Measurements from ENCODE around the gene PAXX.

Gene PAXX, protein sequence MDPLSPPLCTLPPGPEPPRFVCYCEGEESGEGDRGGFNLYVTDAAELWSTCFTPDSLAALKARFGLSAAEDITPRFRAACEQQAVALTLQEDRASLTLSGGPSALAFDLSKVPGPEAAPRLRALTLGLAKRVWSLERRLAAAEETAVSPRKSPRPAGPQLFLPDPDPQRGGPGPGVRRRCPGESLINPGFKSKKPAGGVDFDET

DNA sequence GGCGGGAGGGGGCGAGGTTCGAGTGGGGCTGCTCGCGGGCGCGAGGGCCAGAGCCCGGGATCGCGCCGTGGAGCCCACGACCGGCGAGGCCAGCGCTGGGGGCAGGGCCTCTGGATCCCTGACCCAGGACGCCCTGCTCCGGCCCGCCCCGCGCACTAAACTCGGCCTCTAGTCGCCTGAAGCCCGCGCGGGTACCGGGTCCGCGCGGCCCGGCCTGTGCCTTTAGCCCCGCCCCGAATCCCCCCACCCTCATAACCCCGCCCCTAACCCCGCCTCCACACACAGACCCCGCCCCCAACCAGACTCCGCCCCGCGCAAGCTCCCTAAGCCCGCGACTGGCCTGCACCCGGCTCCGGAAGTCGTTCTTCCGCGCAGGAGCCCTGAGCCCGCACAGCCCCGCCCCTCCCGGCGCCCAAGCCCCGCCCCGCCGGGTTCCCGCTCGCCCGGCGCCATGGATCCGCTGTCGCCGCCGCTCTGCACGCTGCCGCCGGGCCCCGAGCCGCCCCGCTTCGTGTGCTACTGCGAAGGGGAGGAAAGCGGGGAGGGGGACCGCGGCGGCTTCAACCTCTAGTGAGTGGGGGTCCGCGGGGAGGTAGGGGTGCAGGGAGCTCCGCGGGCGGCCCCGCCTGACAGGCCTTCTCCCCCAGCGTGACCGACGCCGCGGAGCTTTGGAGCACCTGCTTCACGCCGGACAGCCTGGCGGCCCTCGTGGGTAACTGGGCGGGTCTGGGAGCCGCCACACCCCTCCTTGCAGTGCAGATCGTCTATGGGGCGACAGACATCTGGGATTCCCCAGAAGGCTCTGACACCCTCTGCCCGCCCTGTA lies at the start of gene PAXX:
Gene PAXX, plus strand, starts transcription at position 430 of the 826 bp plus-strand sequence. Its CDS starts 22 bp downstream, at position 452.
- peak; percentile 94 for DNase-seq

DNA sequence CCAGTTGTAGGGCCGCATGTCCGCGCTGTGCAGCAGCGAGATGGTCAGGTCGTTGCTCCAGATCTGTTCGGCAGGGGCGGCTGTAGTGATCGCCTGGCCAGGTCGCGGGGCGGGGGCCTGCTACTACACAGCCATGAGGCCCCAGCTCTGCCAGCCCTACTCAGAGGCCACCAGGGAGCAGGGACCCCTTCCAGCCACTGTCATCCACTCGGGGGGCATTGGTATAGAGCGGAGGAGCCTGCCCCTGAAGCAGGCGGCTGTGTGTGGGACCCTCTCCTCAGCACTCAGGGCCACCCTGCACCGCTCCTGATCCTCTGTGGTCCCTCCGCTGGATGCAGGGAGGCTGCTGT lies 49.4 kb upstream of the PAXX start:
- no peak for DNase-seq

DNA sequence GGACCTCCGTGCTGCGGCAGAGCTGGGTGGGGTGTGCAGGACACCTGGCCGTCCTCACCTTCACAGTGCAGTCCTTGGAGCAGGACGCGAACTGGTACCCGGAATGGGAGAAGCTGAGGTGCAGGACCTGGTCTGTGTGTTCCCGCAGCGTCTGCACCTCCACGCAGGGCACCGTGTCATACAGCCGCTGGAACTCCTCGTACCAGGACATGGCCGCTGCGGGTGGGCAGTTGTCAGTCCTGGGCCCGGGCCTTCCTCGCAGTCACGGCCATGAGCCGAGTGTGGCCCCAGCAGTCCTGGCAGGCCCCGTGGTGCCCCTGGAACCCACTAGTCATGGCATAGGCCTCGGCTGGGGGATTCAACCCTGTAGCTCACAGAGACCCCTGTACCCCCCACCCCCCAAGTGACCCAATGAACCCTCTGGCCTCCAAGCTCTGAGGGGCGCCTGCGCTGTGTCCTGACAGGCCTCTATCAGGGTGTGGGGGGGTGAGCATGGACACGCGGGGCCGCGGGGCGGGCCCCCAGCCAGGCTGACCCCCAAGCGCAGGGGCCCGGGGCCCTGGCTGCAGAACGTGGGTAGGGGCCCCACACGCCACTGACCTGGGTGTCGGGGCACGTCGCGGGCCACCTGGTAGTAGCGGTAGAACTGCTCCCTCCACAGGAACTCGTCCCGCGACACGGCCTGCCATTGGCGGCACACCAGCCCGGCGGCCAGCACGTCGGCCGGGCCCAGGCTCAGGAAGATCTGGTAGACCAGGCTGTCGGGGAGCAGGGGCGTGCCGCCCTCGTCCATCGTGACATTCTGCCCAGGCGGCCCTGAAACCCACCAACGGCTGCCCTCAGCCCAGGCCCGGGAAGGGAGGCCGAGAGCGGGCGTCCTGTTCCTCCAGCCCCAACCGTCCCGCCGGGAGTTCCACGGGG lies 48.7 kb upstream of the PAXX start:
- DNase-seq = peak; percentile 62

DNA sequence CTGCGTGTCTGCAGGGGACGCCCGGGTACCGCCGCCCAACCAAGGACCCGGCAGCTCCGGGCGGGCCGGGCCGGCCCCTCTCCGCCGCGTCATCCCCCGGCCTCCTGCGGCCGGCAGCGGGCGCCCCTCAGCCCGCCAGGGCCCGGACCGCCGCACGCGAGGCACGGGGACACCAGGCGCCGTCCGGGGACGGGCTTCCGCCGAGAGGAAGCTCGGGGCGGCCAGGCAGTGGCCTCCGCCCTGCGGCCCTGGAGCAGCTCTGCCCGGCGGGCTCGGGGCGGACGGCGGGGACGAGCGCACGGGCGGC lies 48.1 kb upstream of the PAXX start:
- no peak for DNase-seq

DNA sequence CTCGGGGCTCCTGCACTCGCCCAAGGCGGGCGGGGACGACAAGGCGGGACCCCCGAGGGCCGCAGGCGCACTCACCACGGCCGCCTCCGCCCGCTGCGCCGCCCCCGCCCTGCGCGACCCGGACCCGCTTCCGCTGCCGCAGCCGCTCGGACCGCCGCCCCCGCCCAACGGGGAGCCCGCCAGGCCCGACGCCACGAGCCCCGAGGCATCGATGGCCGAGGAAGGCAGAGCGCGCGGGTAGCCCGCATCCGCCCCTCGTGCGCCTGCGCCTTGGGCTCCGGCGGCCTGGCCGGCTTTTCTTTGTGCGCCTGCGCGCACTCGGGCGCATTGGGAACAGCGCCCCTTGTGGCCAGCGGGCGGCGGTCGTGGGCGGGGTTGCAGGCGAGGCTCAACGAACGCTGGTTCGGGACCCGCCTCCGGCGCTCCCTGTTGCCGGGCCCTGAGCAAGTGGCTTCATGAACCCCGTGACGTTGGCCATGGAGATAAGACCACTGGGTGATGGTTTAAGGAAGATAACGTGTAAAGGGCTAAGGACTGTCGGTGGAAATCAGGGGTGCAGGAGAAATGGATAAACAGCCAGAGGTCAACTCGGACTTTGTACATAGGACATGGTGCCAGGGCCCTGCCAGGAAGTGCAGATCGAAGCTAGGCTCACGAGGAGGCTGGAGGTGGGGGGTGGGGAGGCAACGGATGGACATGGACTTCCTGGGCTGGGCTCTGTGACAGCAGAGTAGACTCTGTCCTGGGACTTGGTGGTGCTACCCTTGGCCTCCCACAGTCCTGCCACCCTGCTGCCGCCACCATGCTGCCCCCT lies 47.5 kb upstream of the PAXX start, which contains the start of the genes C8G and FBXW5:
Gene C8G, plus strand, starts transcription at position 725 of the 814 bp plus-strand sequence. Its CDS starts 78 bp downstream, at position 803.
Gene FBXW5, minus strand, starts transcription at position 220 of the 814 bp plus-strand sequence. CDS start 655 bp downstream, outside the sequence.
- peak; percentile 98 for DNase-seq

DNA sequence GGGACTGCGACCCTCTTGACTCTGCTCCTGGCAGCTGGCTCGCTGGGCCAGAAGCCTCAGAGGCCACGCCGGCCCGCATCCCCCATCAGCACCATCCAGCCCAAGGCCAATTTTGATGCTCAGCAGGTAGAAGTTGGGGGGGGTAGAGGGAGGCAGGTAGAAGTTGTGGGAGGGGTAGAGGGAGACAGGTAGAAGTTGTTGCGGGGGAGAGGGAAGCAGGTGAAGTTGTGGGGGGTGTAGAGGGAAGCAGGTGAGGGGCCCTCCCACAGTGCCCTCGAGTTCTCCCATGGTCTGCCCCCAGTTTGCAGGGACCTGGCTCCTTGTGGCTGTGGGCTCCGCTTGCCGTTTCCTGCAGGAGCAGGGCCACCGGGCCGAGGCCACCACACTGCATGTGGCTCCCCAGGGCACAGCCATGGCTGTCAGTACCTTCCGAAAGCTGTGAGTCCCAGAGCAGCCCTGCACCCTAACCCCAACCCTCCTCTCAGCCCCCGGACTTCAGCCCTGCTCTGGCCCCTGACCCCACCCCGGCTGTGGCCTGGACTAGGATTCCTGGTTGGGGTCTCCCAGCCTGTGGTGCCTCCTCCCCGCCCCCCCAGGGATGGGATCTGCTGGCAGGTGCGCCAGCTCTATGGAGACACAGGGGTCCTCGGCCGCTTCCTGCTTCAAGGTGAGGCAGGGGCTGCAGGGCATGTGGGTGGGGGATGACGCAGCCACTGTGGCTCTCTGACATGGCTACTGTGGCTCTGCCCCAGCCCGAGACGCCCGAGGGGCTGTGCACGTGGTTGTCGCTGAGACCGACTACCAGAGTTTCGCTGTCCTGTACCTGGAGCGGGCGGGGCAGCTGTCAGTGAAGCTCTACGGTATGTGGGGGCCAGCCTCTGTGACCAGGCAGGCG lies 46.6 kb upstream of the PAXX start:
- no peak for DNase-seq

DNA sequence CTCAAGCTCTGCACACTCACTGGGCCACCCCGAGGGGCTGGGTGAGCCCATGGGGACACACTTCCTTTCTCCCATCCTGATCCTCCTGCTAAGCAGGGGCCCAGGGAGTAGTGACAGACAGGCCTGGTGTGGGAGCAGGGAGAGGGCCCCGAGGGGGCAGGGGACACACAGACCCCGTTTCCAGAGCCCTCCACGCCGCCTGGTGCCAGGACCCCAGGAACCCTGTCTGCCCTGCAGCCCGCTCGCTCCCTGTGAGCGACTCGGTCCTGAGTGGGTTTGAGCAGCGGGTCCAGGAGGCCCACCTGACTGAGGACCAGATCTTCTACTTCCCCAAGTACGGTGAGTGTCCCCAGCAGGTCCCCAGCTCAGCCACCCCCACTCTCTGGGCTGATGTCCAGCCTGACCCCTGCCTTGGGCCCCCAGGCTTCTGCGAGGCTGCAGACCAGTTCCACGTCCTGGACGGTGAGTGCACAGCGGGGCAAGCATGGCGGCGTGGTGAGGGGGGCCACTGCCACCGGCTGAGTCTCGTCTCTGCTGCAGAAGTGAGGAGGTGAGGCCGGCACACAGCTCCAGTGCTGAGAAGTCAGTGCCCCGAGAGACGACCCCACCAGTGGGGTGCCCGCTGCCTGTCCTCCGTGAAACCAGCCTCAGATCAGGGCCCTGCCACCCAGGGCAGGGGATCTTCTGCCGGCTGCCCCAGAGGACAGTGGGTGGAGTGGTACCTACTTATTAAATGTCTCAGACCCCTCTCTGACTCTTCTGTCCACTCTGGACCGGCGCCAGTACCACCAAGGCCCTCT lies 45.8 kb upstream of the PAXX start:
- no peak for DNase-seq

DNA sequence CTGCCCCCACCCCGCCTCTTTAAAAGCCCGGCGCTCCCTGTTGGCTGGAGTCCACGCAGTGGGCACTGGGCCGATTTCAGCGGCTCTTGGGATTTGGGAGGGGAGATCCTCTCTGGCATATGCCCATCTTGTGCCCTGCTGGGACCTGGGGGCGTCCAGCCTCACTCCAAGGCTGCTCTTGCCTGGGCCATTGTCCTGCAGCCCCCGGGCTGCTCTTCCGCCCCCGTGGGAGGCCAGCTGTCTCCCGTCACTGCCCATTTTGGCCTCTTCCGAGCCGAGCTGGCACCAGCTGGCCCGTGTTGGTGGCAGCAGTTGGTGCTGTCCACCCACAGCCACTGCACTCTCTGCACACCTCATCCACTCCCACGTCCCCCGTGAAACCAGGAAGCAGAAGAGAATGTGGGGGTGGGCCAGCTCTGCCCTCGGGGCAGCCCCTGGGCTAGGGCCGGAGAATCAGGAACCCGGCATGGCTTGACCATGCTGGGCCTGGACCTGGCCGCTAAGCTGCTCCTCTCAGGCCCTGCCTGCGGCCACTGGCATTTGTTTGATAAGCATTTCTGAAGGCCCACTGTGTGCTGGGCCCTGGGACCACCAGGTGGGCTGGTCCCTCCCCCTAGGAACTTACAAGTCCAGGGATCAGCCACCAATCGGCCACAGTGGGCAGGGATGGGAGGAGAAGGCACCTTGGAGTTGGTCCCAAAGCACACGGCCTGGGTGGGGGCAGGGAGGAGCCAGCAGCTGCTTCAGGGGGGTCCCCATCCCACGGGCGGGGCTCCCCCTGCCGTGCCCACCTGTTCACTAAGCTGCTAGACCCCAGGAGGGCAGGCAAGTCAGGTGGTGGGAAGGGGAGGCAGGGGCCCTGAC lies 45.0 kb upstream of the PAXX start:
- no peak for DNase-seq

DNA sequence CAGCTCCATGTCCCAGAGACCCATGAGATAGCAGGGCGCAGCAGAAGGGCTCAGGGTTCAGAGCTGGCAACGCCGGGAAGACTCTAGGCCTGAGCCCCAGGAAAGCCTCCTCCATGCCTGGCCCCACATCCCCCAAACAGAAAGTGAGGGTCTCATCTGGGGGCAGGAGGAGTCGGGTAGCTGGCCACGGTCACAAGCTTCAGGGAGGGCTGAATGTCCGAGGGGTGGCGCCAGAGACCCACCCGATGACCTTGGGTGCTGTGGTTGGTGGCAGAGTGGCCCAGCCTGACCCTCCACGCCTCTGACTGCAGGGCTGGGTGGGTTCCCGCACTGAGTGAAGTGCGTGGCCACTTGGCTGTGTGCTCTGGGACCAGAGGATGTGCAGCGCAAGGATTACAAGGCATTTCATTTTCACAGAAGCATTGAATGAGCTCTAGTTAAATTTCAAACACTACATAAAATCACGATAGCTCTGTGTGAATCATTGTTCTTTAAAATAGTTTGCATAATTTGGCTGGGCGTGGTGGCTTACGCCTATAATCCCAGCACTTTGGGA lies 44.2 kb upstream of the PAXX start:
- DNase-seq = peak; percentile 34

DNA sequence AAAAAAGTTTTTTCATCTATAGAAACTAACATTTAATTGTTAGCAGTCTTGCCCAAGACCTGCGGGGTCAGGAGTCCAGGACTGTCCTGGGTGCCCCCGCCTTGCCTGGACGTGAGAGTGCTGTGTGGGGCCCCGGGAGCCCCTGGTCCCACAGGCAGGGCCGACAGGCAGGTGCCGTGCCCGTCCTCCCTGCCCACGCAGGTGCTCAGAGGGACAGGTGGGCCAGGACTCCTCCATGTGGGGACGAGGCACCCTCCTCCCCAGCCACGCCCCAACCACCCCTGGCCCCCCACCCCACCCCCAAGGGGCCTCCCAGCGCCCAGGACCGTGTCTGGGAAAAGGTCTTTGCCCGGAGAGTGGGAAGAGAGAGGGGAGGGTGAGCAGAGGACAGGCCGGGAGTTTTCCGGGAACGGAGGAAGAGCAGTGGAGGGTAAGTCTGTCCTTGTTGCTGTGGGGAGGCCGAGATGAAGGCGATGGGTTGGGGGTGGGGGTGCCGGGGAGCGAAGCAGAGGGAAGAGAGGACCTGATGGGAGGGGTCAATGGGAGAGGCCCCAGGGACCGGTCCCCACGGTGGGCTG lies 42.9 kb upstream of the PAXX start:
- no peak for DNase-seq

DNA sequence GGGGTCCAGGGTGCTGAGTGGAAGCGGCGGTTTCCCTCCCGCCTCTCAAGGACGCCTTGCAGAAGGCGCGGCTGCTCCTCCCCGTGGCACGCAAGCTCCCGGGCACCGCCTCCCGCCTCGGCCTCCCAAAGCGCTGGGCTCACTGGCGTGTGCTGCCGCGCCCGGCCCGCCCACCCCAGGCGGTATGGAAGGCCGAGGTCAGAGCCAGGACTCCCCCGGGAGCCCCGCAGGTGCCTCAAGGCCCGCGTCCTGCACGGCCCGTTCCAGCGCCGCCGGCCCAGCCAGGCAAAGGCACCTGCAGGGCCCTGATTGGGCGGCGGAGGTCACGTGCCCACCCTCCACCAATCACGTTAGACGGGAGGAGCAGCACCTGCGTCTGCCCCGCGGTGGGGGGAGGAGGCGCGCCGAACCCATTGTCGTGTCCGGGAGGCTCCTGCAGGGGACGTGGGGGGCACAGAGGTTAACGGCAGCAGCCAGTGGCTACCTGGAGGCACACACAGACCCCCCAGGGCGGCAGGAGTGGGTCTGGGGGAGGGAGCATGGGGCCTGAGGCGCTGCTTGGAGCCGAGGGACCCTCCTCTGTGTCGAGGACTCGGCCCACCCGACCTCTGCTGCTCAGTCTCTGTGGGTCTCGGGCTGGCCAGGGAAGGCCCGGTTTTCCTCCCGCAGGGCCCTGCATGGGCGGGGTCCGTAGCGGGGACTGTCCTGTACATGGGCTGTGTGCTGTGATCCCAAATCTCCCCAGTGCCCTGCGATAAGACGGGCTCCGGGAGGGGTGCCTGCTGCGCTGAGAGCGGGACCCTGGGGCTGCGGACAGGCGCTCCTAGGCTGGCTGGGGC lies 42.2 kb upstream of the PAXX start:
- peak; percentile 98 for DNase-seq

DNA sequence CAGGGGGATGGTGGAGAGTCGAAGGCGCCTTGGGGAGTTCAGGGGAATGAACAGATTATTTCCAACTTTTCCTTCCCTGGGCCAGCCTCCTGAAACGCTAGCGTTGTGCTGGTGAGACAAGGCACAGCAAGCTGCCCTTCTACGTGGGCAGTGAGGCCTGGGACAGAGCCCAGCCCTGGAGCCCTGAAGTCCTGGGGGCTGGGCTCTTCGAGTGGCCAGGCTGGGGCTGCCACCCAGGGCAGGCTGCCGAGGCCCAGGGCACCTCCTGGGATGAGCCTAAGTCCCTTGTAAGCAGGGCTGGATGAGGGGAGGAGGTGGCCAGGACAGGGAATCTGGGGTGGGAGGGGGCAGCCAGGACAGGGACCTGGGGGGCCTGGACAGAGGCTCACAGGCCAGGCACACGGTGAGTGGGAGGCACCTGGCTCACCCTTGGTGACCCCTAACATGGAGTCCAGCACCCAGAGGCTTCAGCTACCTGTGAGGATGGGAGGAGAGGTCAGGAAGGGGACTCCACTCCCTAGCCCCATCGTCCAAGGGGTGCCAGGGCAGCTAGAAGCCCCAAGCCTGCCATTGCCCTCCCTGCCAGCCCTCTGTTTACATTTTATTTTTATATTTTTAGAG lies 41.5 kb upstream of the PAXX start:
- DNase-seq = no peak

DNA sequence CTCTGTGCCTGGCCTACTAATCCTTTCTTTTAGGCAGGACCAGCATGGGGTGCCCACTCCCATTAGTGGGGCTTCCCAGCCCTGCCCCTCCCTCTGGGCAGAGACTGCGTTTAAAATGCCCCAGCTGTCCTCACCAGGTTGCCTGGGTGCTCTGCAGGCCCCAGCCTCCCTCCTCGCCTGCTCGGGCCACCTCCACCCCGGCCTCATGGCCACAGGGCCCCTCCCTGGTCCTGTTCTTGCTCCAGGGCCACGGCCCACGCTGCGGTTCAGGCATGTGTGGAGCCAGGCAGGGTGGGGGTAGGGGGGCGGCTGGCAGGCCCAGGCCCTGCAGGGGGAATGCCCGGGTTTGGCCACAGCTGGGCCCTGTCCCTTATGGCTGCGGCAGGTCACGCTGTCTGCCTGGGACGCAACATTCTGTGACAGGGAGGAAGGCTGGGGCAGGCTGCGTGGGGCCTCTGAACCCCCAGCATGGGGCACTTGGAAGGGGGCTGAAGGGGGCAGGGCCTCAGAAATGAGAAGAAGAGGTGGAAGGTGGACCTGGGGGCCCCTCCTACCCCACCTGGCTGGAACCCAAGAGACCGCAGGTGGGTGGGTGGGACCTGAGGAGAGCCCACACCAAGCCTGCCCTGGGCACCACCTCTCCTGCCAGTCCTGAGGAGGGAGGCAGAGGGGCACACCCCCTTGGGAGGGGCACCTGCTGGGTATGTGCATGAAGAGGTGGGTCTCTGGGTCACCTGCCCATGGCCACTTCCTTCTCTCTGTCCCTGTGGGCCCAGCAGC lies 40.5 kb upstream of the PAXX start, which contains the start of gene LCN12:
Gene LCN12, plus strand, starts transcription at position 733 of the 780 bp plus-strand sequence. CDS start 55 bp downstream, outside the sequence.
- DNase-seq = peak; percentile 37

DNA sequence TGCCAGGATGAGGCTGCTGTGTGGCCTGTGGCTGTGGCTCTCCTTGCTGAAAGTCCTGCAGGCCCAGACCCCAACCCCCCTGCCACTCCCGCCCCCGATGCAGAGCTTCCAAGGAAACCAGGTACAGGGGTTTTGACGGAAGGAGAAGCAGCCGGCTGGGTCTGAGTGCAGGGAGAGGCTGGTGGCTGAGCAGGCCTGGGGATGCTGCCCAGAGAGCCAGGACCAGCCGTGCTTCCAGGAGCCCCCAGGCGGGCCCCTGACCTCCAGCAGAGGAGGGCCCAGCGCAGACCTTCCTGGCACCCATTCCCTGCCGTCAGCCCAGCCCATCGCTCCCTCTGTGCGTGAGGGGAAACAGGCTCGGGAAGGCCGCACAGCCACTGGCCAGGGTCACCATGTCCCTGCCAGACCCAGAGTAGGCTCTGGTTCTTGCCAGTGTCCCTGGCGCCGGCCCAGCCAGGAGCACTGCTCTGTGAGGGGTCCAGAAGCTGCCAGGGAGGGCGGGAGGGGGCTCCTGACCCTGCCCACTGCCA lies 39.8 kb upstream of the PAXX start:
- DNase-seq = no peak

DNA sequence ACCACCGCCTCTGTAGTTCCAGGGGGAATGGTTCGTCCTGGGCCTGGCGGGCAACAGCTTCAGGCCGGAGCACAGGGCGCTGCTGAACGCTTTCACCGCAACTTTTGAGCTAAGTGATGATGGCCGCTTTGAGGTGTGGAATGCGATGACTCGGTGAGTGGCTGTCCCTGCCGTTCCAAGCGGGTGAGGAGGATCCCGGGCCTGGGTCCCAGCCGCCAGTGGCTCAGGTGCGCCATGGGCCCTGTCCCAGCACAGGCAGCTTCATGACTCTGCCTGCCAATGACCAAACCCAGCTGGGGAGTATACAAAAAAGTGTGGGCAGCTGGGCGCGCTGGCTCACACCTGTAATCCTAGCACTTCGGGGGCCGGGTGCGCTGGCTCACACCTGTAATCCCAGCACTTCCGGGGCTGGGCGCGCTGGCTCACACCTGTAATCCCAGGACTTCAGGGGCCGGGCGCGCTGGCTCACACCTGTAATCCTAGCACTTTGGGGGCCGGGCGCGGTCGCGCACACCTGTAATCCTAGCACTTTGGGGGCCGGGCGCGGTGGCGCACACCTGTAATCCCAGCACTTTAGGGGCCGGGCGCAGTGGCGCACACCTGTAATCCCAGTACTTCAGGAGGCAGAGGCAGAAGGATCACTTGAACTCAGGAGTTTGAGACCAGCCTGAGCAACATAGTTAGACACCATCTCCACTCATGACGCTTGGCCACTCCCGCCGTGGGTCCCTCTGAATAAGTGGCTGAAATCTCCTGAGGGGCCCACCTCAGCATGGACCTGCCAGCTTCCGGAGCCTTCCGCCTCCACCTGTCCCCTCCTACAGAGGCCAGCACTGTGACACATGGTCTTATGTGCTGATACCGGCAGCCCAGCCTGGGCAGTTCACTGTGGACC lies 39.1 kb upstream of the PAXX start:
- no peak for DNase-seq
